ENCODE measurements around the gene TBC1D5.

TBC1D5 gene

DNA sequence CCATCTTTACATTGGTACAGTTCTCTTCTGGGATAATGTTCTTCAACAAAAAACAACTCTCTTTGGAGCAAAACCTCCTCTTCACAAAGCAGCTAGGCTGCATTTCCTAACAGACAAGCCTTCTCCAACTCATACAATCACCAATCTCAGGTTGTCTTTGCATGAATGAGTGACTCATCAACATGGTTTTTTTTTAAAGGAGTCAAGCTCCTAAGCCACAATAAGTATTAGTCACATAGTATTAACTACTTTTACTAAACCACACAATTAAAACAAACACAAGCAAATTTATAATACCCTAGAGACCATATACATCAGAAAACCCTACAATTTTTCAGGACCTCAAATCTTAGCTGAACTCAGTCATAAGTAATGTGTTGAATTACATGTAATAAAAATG is 137.4 kb downstream of the TBC1D5 start:
- TF ChIP-seq, protein P1, sequence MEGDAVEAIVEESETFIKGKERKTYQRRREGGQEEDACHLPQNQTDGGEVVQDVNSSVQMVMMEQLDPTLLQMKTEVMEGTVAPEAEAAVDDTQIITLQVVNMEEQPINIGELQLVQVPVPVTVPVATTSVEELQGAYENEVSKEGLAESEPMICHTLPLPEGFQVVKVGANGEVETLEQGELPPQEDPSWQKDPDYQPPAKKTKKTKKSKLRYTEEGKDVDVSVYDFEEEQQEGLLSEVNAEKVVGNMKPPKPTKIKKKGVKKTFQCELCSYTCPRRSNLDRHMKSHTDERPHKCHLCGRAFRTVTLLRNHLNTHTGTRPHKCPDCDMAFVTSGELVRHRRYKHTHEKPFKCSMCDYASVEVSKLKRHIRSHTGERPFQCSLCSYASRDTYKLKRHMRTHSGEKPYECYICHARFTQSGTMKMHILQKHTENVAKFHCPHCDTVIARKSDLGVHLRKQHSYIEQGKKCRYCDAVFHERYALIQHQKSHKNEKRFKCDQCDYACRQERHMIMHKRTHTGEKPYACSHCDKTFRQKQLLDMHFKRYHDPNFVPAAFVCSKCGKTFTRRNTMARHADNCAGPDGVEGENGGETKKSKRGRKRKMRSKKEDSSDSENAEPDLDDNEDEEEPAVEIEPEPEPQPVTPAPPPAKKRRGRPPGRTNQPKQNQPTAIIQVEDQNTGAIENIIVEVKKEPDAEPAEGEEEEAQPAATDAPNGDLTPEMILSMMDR (conservative IDR thresholded peaks at IDR 0.05; ENCODE audit: low read length): no peak
- TF ChIP-seq EZH2phosphoT487 (IDR thresholded peaks at IDR 0.05; ENCODE audit: borderline replicate concordance): no peak
- Histone ChIP-seq H2AFZ (ENCODE audit: low read length) (no peak overlapping the region), H3K4me1 (ENCODE audit: insufficient read depth, low read length, poor library complexity, severe bottlenecking) (peaks cover 16% of the 10 kb centered on the region), H3K4me2 (ENCODE audit: low read depth, low read length, poor library complexity, severe bottlenecking) (no peak overlapping the region), H3K4me3 (ENCODE audit: low read length, poor library complexity, severe bottlenecking) (no peak overlapping the region), H4K20me1 (ENCODE audit: insufficient read depth, low read length, poor library complexity, severe bottlenecking) (peaks cover 23% of the 10 kb centered on the region), H3K79me2 (ENCODE audit: insufficient read depth, low read length) (peaks cover 39% of the 10 kb centered on the region; the same call in 1 of the 2 replicates), H3K9me2 (replicated peaks; ENCODE audit: low read depth, low read length) (no peaks in the 10 kb centered on the region), H3K9ac (ENCODE audit: low read depth, low read length, poor library complexity, severe bottlenecking) (no peak overlapping the region), H3F3A (ENCODE audit: low read depth) (no peaks in the 10 kb centered on the region), H3K36me3 (ENCODE audit: insufficient read depth, low read length) (no peaks in the 10 kb centered on the region), H3K27me3 (ENCODE audit: insufficient read depth, low read length, poor library complexity, severe bottlenecking) (no peaks in the 10 kb centered on the region), H3K9me3 (ENCODE audit: insufficient read depth, low read depth, low read length) (no peaks in the 10 kb centered on the region)

DNA sequence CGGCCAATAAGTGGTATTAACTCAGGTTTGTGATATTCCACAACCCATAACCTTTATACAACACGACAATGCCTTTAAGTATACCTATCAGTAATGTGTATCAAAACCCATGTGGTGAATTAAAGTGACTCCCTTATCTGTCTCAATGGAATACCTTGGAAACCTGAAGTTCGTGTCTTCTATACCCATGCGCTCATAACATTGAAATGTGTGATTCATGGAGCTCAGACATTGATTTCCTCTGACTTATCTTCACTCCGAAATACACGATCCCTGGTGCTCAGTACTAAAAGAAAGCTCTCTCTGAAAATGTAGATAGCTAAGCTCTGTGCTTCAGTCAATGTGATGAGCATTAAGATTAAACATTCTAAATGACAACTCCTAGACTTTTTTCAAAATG is 140.3 kb downstream of the TBC1D5 start:
- Histone ChIP-seq H3K9me3 (ENCODE audit: insufficient read depth, low read depth, low read length) (no peaks in the 10 kb centered on the region), H3K27me3 (ENCODE audit: insufficient read depth, low read length, poor library complexity, severe bottlenecking) (no peaks in the 10 kb centered on the region), H3K4me2 (ENCODE audit: low read depth, low read length, poor library complexity, severe bottlenecking) (no peak overlapping the region), H3K4me3 (ENCODE audit: low read length, poor library complexity, severe bottlenecking) (no peak overlapping the region), H4K20me1 (ENCODE audit: insufficient read depth, low read length, poor library complexity, severe bottlenecking) (peaks cover 23% of the 10 kb centered on the region), H2AFZ (ENCODE audit: low read length) (no peak overlapping the region), H3K36me3 (ENCODE audit: insufficient read depth, low read length) (no peaks in the 10 kb centered on the region), H3K4me1 (ENCODE audit: insufficient read depth, low read length, poor library complexity, severe bottlenecking) (peaks cover 20% of the 10 kb centered on the region), H3F3A (ENCODE audit: low read depth) (no peaks in the 10 kb centered on the region), H3K9me2 (replicated peaks; ENCODE audit: low read depth, low read length) (no peaks in the 10 kb centered on the region), H3K9ac (ENCODE audit: low read depth, low read length, poor library complexity, severe bottlenecking) (no peak overlapping the region), H3K79me2 (ENCODE audit: insufficient read depth, low read length) (peaks cover 38% of the 10 kb centered on the region)
- TF ChIP-seq EZH2phosphoT487 (IDR thresholded peaks at IDR 0.05; ENCODE audit: borderline replicate concordance): no peak
- TF ChIP-seq, protein P1 (conservative IDR thresholded peaks at IDR 0.05; ENCODE audit: low read length): no peak

DNA sequence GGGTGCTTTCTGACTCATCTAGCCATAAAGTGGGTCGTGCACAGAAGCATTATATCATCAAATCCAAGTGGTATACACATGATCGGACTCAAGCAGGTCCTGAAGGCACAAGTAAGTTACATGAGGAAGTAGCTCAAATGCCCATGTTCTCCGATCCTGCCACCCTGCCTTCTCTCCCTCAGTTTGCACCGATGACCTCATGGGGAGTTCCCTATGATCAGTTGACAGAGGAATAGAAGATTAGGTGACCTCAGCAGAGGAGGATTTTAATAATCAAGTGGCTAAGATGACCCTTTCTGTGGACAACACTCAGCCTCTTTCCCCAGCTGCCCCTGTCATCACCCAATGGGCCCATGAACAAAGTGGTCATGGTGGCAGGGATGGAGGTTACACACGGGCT is 149.5 kb downstream of the TBC1D5 start:
- H3K4me1 ChIP-seq (ENCODE audit: insufficient read depth, low read length, poor library complexity, severe bottlenecking): no peaks in the 10 kb centered on the region
- H3K4me3 ChIP-seq (ENCODE audit: low read length, poor library complexity, severe bottlenecking): no peak overlapping the region
- H3K79me2 ChIP-seq (ENCODE audit: insufficient read depth, low read length): peaks cover 33% of the 10 kb centered on the region
- no peaks in the 10 kb centered on the region for H3K27me3 ChIP-seq (ENCODE audit: insufficient read depth, low read length, poor library complexity, severe bottlenecking)
- H3K9ac ChIP-seq (ENCODE audit: low read depth, low read length, poor library complexity, severe bottlenecking): no peak overlapping the region
- H3K9me2 ChIP-seq (replicated peaks; ENCODE audit: low read depth, low read length): no peaks in the 10 kb centered on the region
- H2AFZ ChIP-seq (ENCODE audit: low read length): no peak overlapping the region
- H4K20me1 ChIP-seq (ENCODE audit: insufficient read depth, low read length, poor library complexity, severe bottlenecking): no peaks in the 10 kb centered on the region
- peaks cover 5% of the 10 kb centered on the region; the same call in 1 of the 2 replicates for H3K36me3 ChIP-seq (ENCODE audit: insufficient read depth, low read length)
- H3K4me2 ChIP-seq (ENCODE audit: low read depth, low read length, poor library complexity, severe bottlenecking): no peak overlapping the region
- TF ChIP-seq, protein P1 (conservative IDR thresholded peaks at IDR 0.05; ENCODE audit: low read length): no peak
- TF ChIP-seq EZH2phosphoT487 (IDR thresholded peaks at IDR 0.05; ENCODE audit: borderline replicate concordance): no peak
- no peaks in the 10 kb centered on the region for H3F3A ChIP-seq (ENCODE audit: low read depth)
- H3K9me3 ChIP-seq (ENCODE audit: insufficient read depth, low read depth, low read length): 0 out of 2 replicates have a peak, but pooled peaks cover 3% of the 10 kb centered on the region

Data from Loucy (cell line).